ENCODE measurements around the gene MLYCD. TPM values are rescaled to one million over a fixed set of nuclear protein-coding genes. Genes with fewer than 3 reads are reported as not detected.

The MLYCD gene
- total and polyA plus RNA-seq, 10 of the 15 experiments (the other 5 are each of a cell fraction or from before 2014, with no cell fraction given): 0.21 to 3.7 (median 1.7) TPM

DNA sequence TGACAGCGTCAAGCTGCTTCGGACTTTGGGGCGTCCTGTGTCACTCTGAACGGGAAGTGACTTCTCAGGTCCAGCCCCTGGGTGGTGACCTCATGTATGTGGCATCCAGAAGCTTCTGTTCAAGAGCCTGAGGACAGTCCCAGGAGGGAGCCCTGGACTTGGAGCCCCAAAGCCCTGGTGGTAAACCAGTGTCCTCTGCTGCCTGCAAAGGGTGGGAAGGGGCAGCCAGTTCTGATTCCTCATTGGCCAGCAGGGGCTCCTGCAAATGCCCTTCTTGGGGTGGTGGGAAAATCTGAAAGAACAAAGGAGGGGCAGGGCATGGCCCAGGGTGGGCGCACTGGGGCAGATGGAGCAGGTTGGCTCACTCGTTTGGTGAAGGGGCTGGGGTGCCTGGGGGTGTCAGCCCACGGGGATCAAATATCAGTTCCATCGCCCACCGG is 55.7 kb downstream of the MLYCD start:
- no peak overlapping the region for H3K27ac ChIP-seq (ENCODE audit: control insufficient read depth, insufficient read depth)
- H3K36me3 ChIP-seq (ENCODE audit: control insufficient read depth in 2 of 2, insufficient read depth in 2 of 2, low read length in 1 of 2): no peaks in the 10 kb centered on the region
- ChIA-PET SMC1A (ENCODE audit: uncharacterized antibody, unreplicated experiment) (no interaction called here), RAD21 (ENCODE audit: unreplicated experiment) (no interaction called here), POLR2A (no interaction called here), CTCF (interaction anchor here (1.1 to 2.7 kb wide), 7 partner anchors 21 to 552 kb away, joined by 3 to 19 read pairs (median 3); partner anchors contain the start of gene TAF1C)
- no peak overlapping the region for H3K9ac ChIP-seq (ENCODE audit: control insufficient read depth, insufficient read depth, low read length)
- WGBS (ENCODE audit: insufficient coverage, insufficient replicate concordance, low lambda C conversion rate, missing lambda C conversion rate): 53% methylated on average over 9 of the region's 9 CpGs
- H3K4me3 ChIP-seq: no peak overlapping the region
- H3K4me2 ChIP-seq (ENCODE audit: control insufficient read depth, insufficient read depth): no peak overlapping the region
- ATAC-seq (no peak), DNase-seq (ENCODE audit: low read depth, low spot score) (no peak), FAIRE-seq (no peak)
- no peaks in the 10 kb centered on the region for H3K9me3 ChIP-seq (replicated peaks; ENCODE audit: control insufficient read depth, insufficient read depth, low read length)
- peaks cover 3% of the 10 kb centered on the region; the same call in 1 of the 2 replicates for H3K4me1 ChIP-seq (ENCODE audit: control insufficient read depth, insufficient read depth, low read length)
- intact Hi-C loops (cut with micrococcal nuclease; ENCODE audit: unreplicated experiment) (loop anchor here (5.0 to 10.0 kb wide), 3 partner anchors 233 to 550 kb away; partner anchors contain the start of genes MEAK7 and TAF1C), in situ Hi-C loops (cut with MboI) (loop anchor here (5.0 to 10.0 kb wide), 3 partner anchors 108 to 650 kb away; no protein-coding TSS in a partner anchor)
- H3K27me3 ChIP-seq (replicated peaks in 1 of 2; ENCODE audit: control insufficient read depth in 2 of 2, insufficient read depth in 2 of 2, low read length in 1 of 2): no peaks in the 10 kb centered on the region
- H3K79me2 ChIP-seq (ENCODE audit: control insufficient read depth, insufficient read depth, low read length): no peaks in the 10 kb centered on the region
- H4K20me1 ChIP-seq (ENCODE audit: control insufficient read depth, insufficient read depth): no peaks in the 10 kb centered on the region
- BruUV-seq (replicated peaks): no TSS peak
- TF ChIP-seq ZNF384 (IDR thresholded peaks at IDR 0.05; ENCODE audit: borderline replicate concordance, low read depth, low read length) (no peak), USF1 (IDR thresholded peaks at IDR 0.05; ENCODE audit: borderline replicate concordance, extremely low read length, insufficient read depth, low read depth, low read length) (no peak), TCF7 (IDR thresholded peaks at IDR 0.05; ENCODE audit: borderline replicate concordance) (no peak), FOXM1 (IDR thresholded peaks at IDR 0.05; ENCODE audit: low read depth, low read length) (no peak)
- TF ChIP-seq, protein P1, sequence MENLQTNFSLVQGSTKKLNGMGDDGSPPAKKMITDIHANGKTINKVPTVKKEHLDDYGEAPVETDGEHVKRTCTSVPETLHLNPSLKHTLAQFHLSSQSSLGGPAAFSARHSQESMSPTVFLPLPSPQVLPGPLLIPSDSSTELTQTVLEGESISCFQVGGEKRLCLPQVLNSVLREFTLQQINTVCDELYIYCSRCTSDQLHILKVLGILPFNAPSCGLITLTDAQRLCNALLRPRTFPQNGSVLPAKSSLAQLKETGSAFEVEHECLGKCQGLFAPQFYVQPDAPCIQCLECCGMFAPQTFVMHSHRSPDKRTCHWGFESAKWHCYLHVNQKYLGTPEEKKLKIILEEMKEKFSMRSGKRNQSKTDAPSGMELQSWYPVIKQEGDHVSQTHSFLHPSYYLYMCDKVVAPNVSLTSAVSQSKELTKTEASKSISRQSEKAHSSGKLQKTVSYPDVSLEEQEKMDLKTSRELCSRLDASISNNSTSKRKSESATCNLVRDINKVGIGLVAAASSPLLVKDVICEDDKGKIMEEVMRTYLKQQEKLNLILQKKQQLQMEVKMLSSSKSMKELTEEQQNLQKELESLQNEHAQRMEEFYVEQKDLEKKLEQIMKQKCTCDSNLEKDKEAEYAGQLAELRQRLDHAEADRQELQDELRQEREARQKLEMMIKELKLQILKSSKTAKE (IDR thresholded peaks at IDR 0.05; ENCODE audit: low read depth, poor library complexity, severe bottlenecking): no peak
- TF ChIP-seq, protein P2, sequence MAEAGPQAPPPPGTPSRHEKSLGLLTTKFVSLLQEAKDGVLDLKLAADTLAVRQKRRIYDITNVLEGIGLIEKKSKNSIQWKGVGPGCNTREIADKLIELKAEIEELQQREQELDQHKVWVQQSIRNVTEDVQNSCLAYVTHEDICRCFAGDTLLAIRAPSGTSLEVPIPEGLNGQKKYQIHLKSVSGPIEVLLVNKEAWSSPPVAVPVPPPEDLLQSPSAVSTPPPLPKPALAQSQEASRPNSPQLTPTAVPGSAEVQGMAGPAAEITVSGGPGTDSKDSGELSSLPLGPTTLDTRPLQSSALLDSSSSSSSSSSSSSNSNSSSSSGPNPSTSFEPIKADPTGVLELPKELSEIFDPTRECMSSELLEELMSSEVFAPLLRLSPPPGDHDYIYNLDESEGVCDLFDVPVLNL (IDR thresholded peaks at IDR 0.05; ENCODE audit: low read depth, low read length): no peak
- TF ChIP-seq, protein P3, sequence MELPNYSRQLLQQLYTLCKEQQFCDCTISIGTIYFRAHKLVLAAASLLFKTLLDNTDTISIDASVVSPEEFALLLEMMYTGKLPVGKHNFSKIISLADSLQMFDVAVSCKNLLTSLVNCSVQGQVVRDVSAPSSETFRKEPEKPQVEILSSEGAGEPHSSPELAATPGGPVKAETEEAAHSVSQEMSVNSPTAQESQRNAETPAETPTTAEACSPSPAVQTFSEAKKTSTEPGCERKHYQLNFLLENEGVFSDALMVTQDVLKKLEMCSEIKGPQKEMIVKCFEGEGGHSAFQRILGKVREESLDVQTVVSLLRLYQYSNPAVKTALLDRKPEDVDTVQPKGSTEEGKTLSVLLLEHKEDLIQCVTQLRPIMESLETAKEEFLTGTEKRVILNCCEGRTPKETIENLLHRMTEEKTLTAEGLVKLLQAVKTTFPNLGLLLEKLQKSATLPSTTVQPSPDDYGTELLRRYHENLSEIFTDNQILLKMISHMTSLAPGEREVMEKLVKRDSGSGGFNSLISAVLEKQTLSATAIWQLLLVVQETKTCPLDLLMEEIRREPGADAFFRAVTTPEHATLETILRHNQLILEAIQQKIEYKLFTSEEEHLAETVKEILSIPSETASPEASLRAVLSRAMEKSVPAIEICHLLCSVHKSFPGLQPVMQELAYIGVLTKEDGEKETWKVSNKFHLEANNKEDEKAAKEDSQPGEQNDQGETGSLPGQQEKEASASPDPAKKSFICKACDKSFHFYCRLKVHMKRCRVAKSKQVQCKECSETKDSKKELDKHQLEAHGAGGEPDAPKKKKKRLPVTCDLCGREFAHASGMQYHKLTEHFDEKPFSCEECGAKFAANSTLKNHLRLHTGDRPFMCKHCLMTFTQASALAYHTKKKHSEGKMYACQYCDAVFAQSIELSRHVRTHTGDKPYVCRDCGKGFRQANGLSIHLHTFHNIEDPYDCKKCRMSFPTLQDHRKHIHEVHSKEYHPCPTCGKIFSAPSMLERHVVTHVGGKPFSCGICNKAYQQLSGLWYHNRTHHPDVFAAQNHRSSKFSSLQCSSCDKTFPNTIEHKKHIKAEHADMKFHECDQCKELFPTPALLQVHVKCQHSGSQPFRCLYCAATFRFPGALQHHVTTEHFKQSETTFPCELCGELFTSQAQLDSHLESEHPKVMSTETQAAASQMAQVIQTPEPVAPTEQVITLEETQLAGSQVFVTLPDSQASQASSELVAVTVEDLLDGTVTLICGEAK (IDR thresholded peaks at IDR 0.05; ENCODE audit: borderline replicate concordance): no peak
- TF ChIP-seq, protein P4, sequence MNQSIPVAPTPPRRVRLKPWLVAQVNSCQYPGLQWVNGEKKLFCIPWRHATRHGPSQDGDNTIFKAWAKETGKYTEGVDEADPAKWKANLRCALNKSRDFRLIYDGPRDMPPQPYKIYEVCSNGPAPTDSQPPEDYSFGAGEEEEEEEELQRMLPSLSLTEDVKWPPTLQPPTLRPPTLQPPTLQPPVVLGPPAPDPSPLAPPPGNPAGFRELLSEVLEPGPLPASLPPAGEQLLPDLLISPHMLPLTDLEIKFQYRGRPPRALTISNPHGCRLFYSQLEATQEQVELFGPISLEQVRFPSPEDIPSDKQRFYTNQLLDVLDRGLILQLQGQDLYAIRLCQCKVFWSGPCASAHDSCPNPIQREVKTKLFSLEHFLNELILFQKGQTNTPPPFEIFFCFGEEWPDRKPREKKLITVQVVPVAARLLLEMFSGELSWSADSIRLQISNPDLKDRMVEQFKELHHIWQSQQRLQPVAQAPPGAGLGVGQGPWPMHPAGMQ (IDR thresholded peaks at IDR 0.05; ENCODE audit: borderline replicate concordance): no peak
- no peak overlapping the region for H2AFZ ChIP-seq (ENCODE audit: control insufficient read depth, low read depth, low read length)

Measured in GM12878 (cell line).